Measurements from ENCODE around the gene TFIP11. TPM values are rescaled to one million over a fixed set of nuclear protein-coding genes. Genes with fewer than 3 reads are reported as not detected.

The TFIP11 gene
- total RNA-seq, 1 donor from 2014 or later, result 23.1 TPM

GRCh38 chr22:26547426-26547825 is 35.2 kb upstream of the TFIP11 start:
- DNase-seq (ENCODE audit: extremely low spot score in 2 of 2), result no peak
- intact Hi-C loops (cut with DNase I), result no loop called here
- no peaks in the 10 kb centered on the region for H3K9me3 ChIP-seq
- no peak overlapping the region for H3K4me3 ChIP-seq
- TF ChIP-seq POLR2AphosphoS5 (IDR thresholded peaks at IDR 0.05; ENCODE audit: insufficient read depth in 1 of 2, low read depth in 1 of 2) (no peak), POLR2A (IDR thresholded peaks at IDR 0.05) (no peak)
- TF ChIP-seq, protein P1, sequence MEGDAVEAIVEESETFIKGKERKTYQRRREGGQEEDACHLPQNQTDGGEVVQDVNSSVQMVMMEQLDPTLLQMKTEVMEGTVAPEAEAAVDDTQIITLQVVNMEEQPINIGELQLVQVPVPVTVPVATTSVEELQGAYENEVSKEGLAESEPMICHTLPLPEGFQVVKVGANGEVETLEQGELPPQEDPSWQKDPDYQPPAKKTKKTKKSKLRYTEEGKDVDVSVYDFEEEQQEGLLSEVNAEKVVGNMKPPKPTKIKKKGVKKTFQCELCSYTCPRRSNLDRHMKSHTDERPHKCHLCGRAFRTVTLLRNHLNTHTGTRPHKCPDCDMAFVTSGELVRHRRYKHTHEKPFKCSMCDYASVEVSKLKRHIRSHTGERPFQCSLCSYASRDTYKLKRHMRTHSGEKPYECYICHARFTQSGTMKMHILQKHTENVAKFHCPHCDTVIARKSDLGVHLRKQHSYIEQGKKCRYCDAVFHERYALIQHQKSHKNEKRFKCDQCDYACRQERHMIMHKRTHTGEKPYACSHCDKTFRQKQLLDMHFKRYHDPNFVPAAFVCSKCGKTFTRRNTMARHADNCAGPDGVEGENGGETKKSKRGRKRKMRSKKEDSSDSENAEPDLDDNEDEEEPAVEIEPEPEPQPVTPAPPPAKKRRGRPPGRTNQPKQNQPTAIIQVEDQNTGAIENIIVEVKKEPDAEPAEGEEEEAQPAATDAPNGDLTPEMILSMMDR (IDR thresholded peaks at IDR 0.05), result no peak
- H3K36me3 ChIP-seq, result no peaks in the 10 kb centered on the region
- peaks cover 14% of the 10 kb centered on the region for H3K4me1 ChIP-seq
- no peak overlapping the region for H3K27ac ChIP-seq
- H3K27me3 ChIP-seq, result no peaks in the 10 kb centered on the region

- H3K9me3 ChIP-seq, result no peaks in the 10 kb centered on the region
- peaks cover 0 to 4% of the 10 kb centered on the region in 2 donors for H3K36me3 ChIP-seq
- intact Hi-C loops (cut with DNase I), result no loop called here
- H3K27me3 ChIP-seq, result no peaks in the 10 kb centered on the region
- TF ChIP-seq POLR2AphosphoS5 (IDR thresholded peaks at IDR 0.05; ENCODE audit: insufficient read depth in 1 of 2, low read depth in 1 of 2) (no peak), POLR2A (IDR thresholded peaks at IDR 0.05) (no peak)
- TF ChIP-seq, protein P1 (IDR thresholded peaks at IDR 0.05), result no peak
- peaks cover 14% of the 10 kb centered on the region for H3K4me1 ChIP-seq
- DNase-seq (ENCODE audit: extremely low spot score in 2 of 2), result no peak
- no peak overlapping the region for H3K4me3 ChIP-seq
- no peak overlapping the region for H3K27ac ChIP-seq
Measured at GRCh38 chr22:26546282-26546681, 34.0 kb upstream of the TFIP11 start.

- H3K36me3 ChIP-seq, result peaks cover 0 to 9% of the 10 kb centered on the region in 2 donors
- no peaks in the 10 kb centered on the region for H3K27me3 ChIP-seq
- DNase-seq (ENCODE audit: extremely low spot score in 2 of 2), result no peak
- peaks cover 14% of the 10 kb centered on the region for H3K4me1 ChIP-seq
- H3K9me3 ChIP-seq, result no peaks in the 10 kb centered on the region
- intact Hi-C loops (cut with DNase I), result no loop called here
- TF ChIP-seq, protein P1 (IDR thresholded peaks at IDR 0.05), result no peak
- TF ChIP-seq POLR2A (IDR thresholded peaks at IDR 0.05), result no peak
- TF ChIP-seq POLR2AphosphoS5 (IDR thresholded peaks at IDR 0.05; ENCODE audit: insufficient read depth in 1 of 2, low read depth in 1 of 2), result no peak
- no peak overlapping the region for H3K27ac ChIP-seq
- H3K4me3 ChIP-seq, result no peak overlapping the region
Measured at GRCh38 chr22:26545827-26546226, 33.6 kb upstream of the TFIP11 start.

DNA sequence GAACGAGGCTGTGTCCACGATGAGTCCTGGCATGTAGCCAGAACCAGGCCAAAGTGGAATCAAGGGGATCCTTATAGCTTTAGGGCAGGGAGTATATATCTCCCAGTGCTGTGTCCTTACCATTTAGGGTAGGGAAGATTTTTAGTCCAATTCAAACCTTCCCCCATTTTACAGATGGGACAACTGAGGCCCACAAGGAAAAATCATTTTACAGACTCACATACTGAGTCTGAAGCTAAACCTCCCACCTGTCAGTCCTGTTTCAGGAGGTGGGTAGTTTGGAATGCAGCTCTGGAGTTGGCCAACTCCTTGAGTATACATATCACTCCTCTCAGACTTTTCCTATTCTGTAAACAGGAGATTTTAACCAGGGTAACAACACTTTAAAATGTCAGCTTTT is 33.1 kb upstream of the TFIP11 start:
- no peak for DNase-seq (ENCODE audit: extremely low spot score in 2 of 2)
- Histone ChIP-seq H3K4me3 (no peak overlapping the region), H3K4me1 (peaks cover 14% of the 10 kb centered on the region), H3K9me3 (no peaks in the 10 kb centered on the region), H3K36me3 (peaks cover 0 to 13% of the 10 kb centered on the region in 2 donors), H3K27me3 (no peaks in the 10 kb centered on the region), H3K27ac (no peak overlapping the region)
- intact Hi-C loops (cut with DNase I), result no loop called here
- no peak for TF ChIP-seq POLR2A (IDR thresholded peaks at IDR 0.05)
- TF ChIP-seq, protein P1 (IDR thresholded peaks at IDR 0.05), result no peak

- intact Hi-C loops (cut with DNase I), result no loop called here
- peaks cover 0 to 16% of the 10 kb centered on the region in 2 donors for H3K36me3 ChIP-seq
- no peak overlapping the region for H3K27ac ChIP-seq
- no peaks in the 10 kb centered on the region for H3K27me3 ChIP-seq
- H3K9me3 ChIP-seq, result no peaks in the 10 kb centered on the region
- no peak overlapping the region for H3K4me3 ChIP-seq
- H3K4me1 ChIP-seq, result peaks cover 14% of the 10 kb centered on the region
- TF ChIP-seq POLR2AphosphoS5 (IDR thresholded peaks at IDR 0.05; ENCODE audit: insufficient read depth in 1 of 2, low read depth in 1 of 2), result no peak
- no peak for TF ChIP-seq POLR2A (IDR thresholded peaks at IDR 0.05)
- TF ChIP-seq, protein P1 (IDR thresholded peaks at IDR 0.05), result no peak
- DNase-seq (ENCODE audit: extremely low spot score in 2 of 2), result no peak
Measured at GRCh38 chr22:26544489-26544888, 32.2 kb upstream of the TFIP11 start.

Data from vagina (tissue), 2 donors.